GM13976 (cell line): Measurements from ENCODE around the gene MID1.

Source experiments
- DNase-seq: peaks from one replicate; pipeline ENCODE4 v3.0.0; 2012; ENCODE audit warnings: low spot score
- CTCF ChIP-seq: IDR thresholded peaks from 2 replicates; pipeline ENCODE4 v1.5.1; 2012; ENCODE audit warnings: borderline replicate concordance, mild to moderate bottlenecking; ENCODE audit not compliant: insufficient read depth; ENCODE audit errors: extremely low read depth, missing control alignments, control extremely low read depth
- in situ Hi-C: fragments of 300-500 bp; cut with MboI; formaldehyde crosslinking; loops from one replicate; pipeline ENCODE4 v1.12.0; 2022; ENCODE audit warnings: low sequenced_read_pairs, mixed read lengths, inconsistent platforms; ENCODE audit not compliant: unreplicated experiment

The MID1 gene

DNA sequence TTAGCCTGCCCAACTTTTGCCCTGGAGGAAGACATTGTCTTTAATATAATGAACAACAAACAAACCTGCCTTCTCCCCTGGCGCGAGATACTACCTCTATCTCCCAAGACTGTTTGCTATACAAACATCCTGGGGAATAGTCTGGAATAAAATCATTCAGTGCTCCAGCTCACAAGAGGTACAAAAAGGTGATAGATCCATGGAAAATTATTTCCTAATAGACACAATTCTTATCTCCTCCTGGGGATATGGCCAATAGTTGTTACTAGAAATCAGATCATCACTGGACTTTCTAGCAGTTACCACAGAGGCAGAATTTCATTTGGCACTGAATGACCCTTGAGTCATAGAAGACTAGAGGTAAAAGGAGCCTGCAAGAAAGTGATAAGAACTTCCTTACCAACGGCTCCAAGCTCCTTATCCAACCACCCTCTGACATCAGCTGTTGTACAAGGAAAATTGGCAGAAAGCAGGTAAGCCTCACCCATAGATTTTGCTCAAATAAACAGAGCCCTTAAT lies 38.1 kb downstream of the MID1 start:
- in situ Hi-C loops: no loop called here
- TF ChIP-seq CTCF: no peak
- no peak for DNase-seq

- DNase-seq: no peak
- in situ Hi-C loops: no loop called here
- no peak for TF ChIP-seq CTCF
These were observed 41.0 kb downstream of the MID1 start for GRCh38 chrX:10579112-10580011.

DNA sequence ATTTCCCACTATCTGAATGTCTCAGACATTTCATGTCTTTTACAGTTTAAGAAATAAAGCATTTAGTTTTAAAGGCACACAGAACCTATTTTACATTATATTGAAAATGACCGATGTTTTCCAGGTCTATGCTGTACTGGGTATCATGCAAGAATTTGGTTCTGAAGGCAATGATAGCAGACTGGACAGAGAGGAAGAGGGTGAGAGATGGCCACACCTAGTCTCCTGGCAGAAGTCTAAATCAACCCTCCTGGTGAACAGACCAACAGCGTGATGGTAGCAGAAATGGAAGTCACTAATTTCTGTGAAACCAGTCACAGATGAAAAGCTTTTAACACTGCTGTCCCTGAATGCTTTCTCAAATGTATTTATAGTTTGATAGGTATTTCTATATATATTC lies 41.9 kb downstream of the MID1 start:
- in situ Hi-C loops: no loop called here
- no peak for TF ChIP-seq CTCF
- DNase-seq: no peak

DNA sequence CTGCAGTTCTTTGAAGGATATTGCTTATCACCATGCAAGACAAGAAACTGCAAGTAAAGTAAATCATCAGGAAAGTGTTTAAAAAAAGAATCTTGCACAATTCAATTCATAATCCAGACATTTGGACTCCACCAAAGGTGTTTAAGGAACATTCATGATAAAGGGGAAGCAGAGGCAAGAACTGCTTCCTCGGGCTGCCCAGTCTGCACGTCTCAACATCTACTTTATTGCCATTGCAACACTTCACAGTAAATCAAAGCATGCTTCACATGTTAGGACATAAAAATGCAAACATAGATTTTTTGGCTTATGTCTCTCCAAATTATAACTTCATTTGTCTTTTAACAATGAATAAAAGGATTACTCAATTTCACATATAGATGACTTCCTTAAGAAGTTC lies 42.5 kb downstream of the MID1 start:
- no peak for TF ChIP-seq CTCF
- in situ Hi-C loops: no loop called here
- no peak for DNase-seq

DNA sequence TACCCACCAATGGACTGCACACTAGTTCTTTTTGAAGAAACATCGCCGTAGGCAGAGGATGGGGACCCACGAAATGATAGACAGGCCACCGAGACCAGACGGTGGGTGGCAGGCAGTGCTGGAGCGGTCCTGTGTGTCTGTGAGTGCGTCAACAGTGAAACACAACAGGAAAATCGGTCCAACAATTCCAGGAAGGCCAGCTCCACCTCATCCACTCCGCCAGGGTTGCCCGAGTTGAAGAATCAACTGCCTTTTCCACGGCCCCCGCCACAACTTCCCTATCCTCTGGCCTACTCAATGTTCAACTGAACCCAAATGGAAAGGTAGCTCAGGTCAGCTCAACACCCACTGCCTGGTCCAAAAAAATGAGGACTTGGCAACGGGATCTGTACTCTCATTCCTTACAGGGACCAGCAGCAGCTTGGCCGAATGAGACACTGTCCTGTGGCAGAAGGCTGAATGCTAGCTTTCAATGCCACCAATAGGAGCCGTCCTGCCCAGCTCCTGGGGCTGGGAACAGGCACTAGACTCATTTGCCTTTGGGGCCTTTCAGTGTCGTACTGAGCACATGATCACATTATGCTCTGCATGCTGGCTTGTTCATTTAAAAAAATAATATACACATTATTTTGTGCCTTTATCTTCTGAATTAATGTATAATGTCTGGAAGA lies 43.5 kb downstream of the MID1 start:
- TF ChIP-seq CTCF: no peak
- no peak for DNase-seq
- in situ Hi-C loops: no loop called here

DNA sequence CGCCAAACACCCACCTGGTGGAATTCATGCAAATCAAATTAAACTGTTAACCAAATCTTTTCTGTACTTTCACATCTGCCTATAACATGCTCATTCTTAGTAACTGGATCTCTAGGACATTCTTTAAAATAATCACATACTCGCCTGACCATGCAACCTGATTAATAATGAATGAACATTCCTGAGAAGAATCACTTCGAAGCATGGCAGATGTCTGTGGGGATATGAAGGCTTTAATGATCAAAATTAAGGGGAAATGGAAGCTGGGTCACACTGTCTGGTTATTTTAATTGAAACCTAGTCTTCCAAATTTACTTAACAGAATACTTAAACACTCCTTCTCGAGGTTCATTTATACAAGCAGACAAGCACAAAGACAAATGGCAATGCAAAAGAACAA lies 44.2 kb downstream of the MID1 start:
- no peak for TF ChIP-seq CTCF
- in situ Hi-C loops: no loop called here
- no peak for DNase-seq
